K562 (cell line): Measurements from ENCODE around the gene HUNK.

Experiments used
- CHCHD3 ChIP-seq: fragments of 250-450 bp; sonication (Bioruptor Pico); IDR thresholded peaks from 2 replicates; pipeline ENCODE4 v2.1.2; 2022; ENCODE audit warnings: mild to moderate bottlenecking
- EZH2 ChIP-seq: IDR thresholded peaks from 2 replicates; pipeline ENCODE4 v1.6.1; 2012; ENCODE audit warnings: low read depth, mild to moderate bottlenecking, inconsistent platforms, low read length, borderline replicate concordance
- FOXA3 ChIP-seq, 2 experiments: fragments of 450-650 bp in 1 of 2; sonication (generic) in 1 of 2; formaldehyde crosslinking; IDR thresholded peaks in 1 of 2; conservative IDR thresholded peaks in 1 of 2; 2 replicates each; pipeline versions ENCODE4 v1.4.0 to v1.8.0; 2020 to 2022; ENCODE audit warnings: mild to moderate bottlenecking in 2 of 2, missing genetic modification reagents in 1 of 2
- GTF2A2 ChIP-seq: IDR thresholded peaks from 2 replicates; pipeline ENCODE4 v1.6.1; 2016; ENCODE audit warnings: mild to moderate bottlenecking, missing genetic modification characterization, missing compliant biosample characterization
- HCFC1 ChIP-seq: IDR thresholded peaks from 2 replicates; pipeline ENCODE4 v1.6.1; 2012; ENCODE audit warnings: low read depth, low read length, improper control_type of control experiment
- KDM1A ChIP-seq, 2 experiments: fragments of 450-650 bp; IDR thresholded peaks; 2 replicates each; pipeline ENCODE4 v1.6.1; 2016; ENCODE audit warnings: mild to moderate bottlenecking in 2 of 2
- MAFF ChIP-seq: IDR thresholded peaks from 2 replicates; pipeline ENCODE4 v1.6.1; 2012; ENCODE audit warnings: low read length, improper control_type of control experiment
- MTA2 ChIP-seq: fragments of 450-650 bp; IDR thresholded peaks from 2 replicates; pipeline ENCODE4 v1.6.1; 2016; ENCODE audit warnings: low read depth
- MXD1 ChIP-seq: fragments of 250-450 bp; sonication (Bioruptor Pico); IDR thresholded peaks from 2 replicates; pipeline ENCODE4 v1.8.0; 2021; ENCODE audit warnings: borderline replicate concordance, mild to moderate bottlenecking, moderate library complexity; ENCODE audit not compliant: poor library complexity, severe bottlenecking
- PCBP1 ChIP-seq: fragments of 200-400 bp; formaldehyde crosslinking; IDR thresholded peaks from 2 replicates; pipeline ENCODE4 v1.6.1; 2018; ENCODE audit warnings: mild to moderate bottlenecking, low read depth, low read length; ENCODE audit not compliant: poor library complexity, severe bottlenecking
- RNF219 ChIP-seq: fragments of 250-450 bp; sonication (Bioruptor Pico); IDR thresholded peaks from 2 replicates; pipeline ENCODE4 v1.5.0; 2022; ENCODE audit warnings: mild to moderate bottlenecking
- SP2 ChIP-seq: IDR thresholded peaks from 2 replicates; pipeline ENCODE4 v1.6.1; 2011; ENCODE audit warnings: mild to moderate bottlenecking, low read depth, low read length, moderate library complexity; ENCODE audit not compliant: poor library complexity, severe bottlenecking; ENCODE audit errors: extremely low read depth
- SRF ChIP-seq, 2 experiments: fragments of 250-450, 450-650 bp in 1 of 2; sonication (Bioruptor Pico) in 1 of 2; sonication (generic) in 1 of 2; formaldehyde crosslinking; IDR thresholded peaks; 2 replicates each; pipeline versions ENCODE4 v1.5.0 to v1.5.1; 2020 to 2022; ENCODE audit warnings: mild to moderate bottlenecking in 1 of 2, missing genetic modification reagents in 1 of 2
- TEAD4 ChIP-seq, 2 experiments: sonication (generic) in 1 of 2; formaldehyde crosslinking in 1 of 2; IDR thresholded peaks; 2 replicates each; pipeline versions ENCODE4 v1.6.1 to v1.8.0; 2012 to 2022; ENCODE audit warnings: borderline replicate concordance in 1 of 2, inconsistent platforms in 1 of 2, low read length in 1 of 2, mild to moderate bottlenecking in 1 of 2, missing genetic modification reagents in 1 of 2

GRCh38 chr21:31922881-31923280 lies 50.1 kb downstream of the HUNK start:
- TF ChIP-seq RNF219 (CRISPR knock-in tag) = no peak
- TF ChIP-seq PCBP1 = no peak
- no peak for TF ChIP-seq CHCHD3
- no peak for TF ChIP-seq GTF2A2 (tag)
- TF ChIP-seq TEAD4 (IDR thresholded peaks at IDR 0.05; ENCODE audit: low read length) = no peak
- no peak for TF ChIP-seq TEAD4 (CRISPR knock-in tag; IDR thresholded peaks at IDR 0.05; ENCODE audit: borderline replicate concordance)
- TF ChIP-seq EZH2 = no peak
- no peak for TF ChIP-seq MAFF
- no peak for TF ChIP-seq HCFC1
- no peak for TF ChIP-seq SRF (CRISPR knock-in tag; IDR thresholded peaks at IDR 0.05)
- TF ChIP-seq MTA2 = no peak
- no peak for TF ChIP-seq MXD1
- no peak for TF ChIP-seq SP2
- no peak for TF ChIP-seq KDM1A (IDR thresholded peaks at IDR 0.05)
- TF ChIP-seq FOXA3 (CRISPR knock-in tag; conservative IDR thresholded peaks at IDR 0.05 in 1 of 2, IDR thresholded peaks at IDR 0.05 in 1 of 2) = no peak
